Left lobe of liver (tissue), 2 donors: Measurements from ENCODE around the gene CIP2A. TPM values are rescaled to one million over a fixed set of nuclear protein-coding genes. Genes with fewer than 3 reads are reported as not detected.

Experiments used
- ATAC-seq: fragments of 200-7000 bp; cut with Tn5 transposase; one replicate; pipeline ENCODE4 v1.9.1; 2020; ENCODE audit warnings: mild to moderate bottlenecking, moderate library complexity
- DNase-seq: peaks from one replicate; pipeline ENCODE4 v3.0.0-alpha.2; 2020; ENCODE audit warnings: low spot score
- total RNA-seq: library from RNA; stranded (reverse); gene quantifications from one replicate; pipeline ENCODE4 v1.2.1, GENCODE V29; 2021
- donor health status: DM: no; HTN: no; CAD: no; lungs with moderate emphysema.
- donor health status: DM: no; HTN: yes; CAD: no.

Gene CIP2A
- total RNA-seq, 1 donor from 2014 or later: 0.45 TPM

DNA sequence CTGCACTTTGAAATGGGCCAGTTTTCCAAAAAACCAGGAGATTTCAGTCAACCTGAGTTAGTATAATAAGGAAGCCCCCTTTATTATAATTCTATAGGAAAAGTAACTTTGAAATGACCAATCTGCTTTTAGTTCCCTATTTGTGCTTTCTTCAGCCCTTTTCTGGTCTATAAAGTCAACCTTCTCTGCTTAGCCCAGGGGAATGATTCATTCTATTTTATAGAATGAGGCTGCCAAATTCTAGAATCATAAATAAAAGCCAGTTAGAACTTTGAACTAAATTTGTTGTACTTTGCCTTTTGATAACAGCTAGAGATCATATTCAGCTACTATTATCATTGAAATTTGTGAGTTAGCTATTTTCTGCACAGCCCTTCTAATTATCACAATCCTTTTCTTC lies 24.7 kb downstream of the CIP2A start:
- ATAC-seq (no peak), DNase-seq (no peak)

GRCh38 chr3:108562565-108562964 lies 26.7 kb downstream of the CIP2A start:
- no peak for DNase-seq
- no peak for ATAC-seq

GRCh38 chr3:108555966-108556581 lies 33.2 kb downstream of the CIP2A start:
- DNase-seq (no peak), ATAC-seq (no peak)

GRCh38 chr3:108554913-108555571 lies 34.2 kb downstream of the CIP2A start:
- ATAC-seq: no peak
- DNase-seq: no peak

DNA sequence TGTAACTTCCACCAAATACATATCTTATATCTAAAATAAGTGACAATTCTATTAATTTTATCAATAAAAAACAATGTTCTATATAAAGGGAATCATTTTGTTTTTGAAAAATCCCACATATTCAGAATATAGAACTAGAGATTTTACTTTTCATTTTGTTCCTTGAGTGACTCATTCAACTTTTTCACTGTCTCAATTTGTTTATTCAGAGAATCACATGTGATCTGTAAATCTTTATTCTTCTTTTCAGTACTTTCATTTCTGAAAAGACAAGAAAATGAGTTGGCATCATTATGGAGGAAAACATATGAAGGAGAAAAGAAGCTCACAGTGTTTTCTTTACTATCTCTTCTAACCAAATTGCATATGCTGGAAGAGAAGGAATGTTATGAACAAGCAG lies 35.0 kb downstream of the CIP2A start:
- DNase-seq (no peak), ATAC-seq (no peak)

DNA sequence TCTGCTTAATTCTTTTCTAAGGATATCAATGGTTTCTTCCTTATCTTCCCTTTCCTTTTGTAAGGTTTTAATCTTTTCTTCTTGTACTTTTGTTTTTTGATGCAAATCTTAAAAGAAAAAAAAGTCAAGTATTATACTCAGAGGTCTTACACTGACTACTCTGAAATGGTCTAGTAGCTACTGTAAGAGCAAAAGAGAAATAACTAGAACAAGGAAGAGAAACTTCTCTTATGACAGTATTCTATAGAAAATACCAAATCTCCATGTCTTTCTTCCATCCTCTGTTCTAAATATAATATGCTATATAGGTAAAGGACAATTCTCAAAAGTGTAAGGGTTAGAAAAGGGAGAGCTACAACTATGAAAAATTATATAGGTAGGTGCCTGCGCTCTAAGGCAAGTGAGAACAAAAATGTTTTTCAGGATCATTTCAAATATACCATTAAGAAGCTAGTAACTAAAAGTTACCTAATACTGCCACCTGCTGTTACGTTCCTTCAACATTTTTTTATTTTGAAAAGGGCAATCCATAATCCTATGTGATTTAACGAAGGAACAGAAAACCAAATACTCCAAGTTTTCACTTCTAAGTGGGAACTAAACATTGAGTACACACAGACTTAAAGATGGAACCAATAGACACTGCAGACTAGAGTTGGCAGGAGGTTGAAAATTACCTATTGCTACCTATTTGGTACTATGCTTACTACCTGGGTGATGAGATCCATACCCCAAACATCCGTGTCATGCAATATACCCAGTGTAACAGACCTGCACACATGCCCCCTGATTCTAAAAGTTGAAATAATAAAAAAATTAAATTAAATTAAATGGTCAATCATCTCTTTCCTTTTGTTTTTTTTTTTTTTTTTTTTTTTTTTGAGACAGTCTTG lies 36.7 kb downstream of the CIP2A start:
- ATAC-seq: peak; percentile 76

DNA sequence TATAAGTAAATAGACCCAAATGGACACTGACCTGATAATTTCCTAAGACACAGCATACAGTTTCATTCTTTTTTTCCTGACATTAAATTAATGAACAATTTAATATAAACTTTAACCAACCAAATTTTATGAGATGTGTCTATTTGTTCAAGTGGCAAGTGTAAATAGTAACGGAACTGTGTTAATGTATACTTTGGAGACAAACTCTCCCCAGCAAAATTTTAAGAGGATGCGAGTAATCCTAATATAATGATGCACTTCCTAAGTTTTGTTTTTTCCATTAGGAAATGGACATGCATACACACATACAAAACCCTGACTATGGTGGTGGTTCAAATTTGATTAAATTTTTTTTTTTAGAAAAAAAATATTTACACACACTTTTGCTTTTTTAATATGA lies 40.4 kb downstream of the CIP2A start:
- ATAC-seq (no peak), DNase-seq (no peak)

More for the DNA sequence above, 36.7 kb downstream of the CIP2A start:
- DNase-seq: no peak

GRCh38 chr3:108548304-108548703 lies 40.9 kb downstream of the CIP2A start:
- no peak for ATAC-seq
- no peak for DNase-seq

GRCh38 chr3:108546692-108547091 lies 42.5 kb downstream of the CIP2A start:
- ATAC-seq (no peak), DNase-seq (no peak)

DNA sequence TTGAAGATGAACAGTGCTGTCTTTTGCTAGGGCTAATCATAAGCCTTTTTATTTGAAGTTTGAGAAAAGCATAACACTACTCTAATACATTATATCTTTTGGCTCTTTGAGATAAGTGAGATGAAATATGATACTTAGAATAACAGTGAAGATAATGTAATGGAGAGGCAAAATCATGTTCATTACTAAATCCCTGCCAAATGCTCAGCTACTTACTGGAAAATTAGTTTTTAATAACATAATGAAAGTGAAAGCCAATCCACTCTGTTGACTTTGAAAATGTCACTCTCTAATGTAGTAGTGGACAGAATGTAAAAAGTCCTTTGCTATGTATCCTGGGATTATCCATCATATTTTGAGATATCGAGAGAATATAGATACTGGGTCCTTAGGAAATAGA lies 43.0 kb downstream of the CIP2A start:
- DNase-seq: no peak
- peak; percentile 48 for ATAC-seq

DNA sequence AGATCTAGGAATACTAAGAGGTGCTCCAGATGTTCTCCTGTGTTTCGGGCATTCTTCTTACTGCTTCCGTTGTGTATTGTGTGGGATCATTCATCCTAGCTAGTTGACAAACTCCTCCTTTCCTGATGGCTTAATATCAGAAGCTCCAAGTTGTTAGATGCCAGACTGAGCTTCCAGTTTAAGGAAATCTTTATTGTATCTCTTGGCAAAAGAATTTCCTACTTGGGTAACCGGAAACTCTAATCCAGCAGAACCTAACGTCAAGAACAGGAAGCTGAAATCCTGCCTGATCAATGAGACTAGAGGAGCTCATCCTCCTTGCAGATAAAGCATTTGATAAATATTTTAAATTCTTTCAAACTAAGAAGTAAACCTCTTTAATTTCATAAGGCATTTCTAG lies 51.2 kb downstream of the CIP2A start:
- DNase-seq (no peak), ATAC-seq (no peak)

GRCh38 chr3:108528459-108529252 lies 60.6 kb downstream of the CIP2A start:
- ATAC-seq: peak; percentile 53
- no peak for DNase-seq

- ATAC-seq (no peak), DNase-seq (no peak)
These were observed 61.4 kb downstream of the CIP2A start for GRCh38 chr3:108527817-108528216.

DNA sequence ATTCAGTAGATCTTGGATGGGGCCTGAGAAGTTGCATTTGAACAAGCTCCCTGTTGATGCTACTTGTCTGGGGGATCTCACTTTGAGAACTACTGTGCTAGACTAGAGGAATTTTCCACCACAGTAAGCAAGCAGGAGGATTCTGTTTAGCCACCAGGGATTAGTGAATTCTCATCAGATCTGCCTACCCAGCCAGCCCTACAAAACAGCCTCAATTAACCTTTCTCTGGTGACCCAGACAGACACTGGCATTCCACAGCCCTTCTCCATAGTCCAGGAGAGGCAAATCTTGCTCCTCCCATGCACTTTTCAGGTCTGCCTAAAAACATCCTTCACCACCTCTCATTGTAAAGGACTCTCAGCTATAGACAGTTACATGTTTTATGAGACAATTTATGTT lies 62.1 kb downstream of the CIP2A start:
- DNase-seq (no peak), ATAC-seq (no peak)

GRCh38 chr3:108525971-108526370 lies 63.3 kb downstream of the CIP2A start:
- ATAC-seq (no peak), DNase-seq (no peak)

GRCh38 chr3:108525256-108525655 lies 64.0 kb downstream of the CIP2A start:
- ATAC-seq (no peak), DNase-seq (no peak)

DNA sequence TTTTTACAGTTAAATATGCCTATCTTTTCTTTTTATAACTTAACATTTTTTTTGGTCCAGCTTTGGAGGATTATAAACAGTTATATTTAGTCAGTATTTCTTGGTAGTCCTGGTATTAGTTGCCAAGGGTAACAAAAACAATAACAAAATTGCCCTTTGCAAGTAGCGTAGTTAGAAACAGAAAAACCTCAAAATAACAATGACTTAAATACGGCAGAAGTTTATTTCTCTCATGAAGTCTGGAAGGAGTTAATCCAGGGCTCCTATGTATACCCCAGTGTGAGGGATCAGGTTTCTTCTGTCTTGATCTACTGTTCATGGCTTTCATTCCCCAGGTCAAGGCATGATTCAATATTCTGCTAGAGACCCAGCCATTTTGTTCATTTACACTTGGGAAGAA lies 64.7 kb downstream of the CIP2A start:
- no peak for DNase-seq
- no peak for ATAC-seq

DNA sequence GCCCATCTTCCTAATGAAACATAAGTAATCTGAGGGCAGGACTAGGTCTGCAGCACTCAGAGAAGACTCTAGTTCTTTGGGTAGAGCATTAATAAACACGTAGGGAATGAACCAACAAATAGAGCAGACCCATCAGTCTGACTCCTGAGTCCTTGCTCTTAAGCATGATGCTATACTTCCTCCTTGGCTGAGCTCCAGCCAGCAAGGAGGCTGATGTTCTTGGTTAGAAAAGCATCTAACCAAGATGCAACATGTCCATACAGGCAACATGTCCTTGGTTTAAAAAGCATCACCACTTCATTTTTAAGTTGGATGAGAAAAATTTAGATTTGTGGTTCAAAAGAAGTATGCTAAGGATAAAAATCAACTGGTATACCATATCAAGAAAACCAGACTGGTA lies 70.3 kb downstream of the CIP2A start:
- DNase-seq (no peak), ATAC-seq (no peak)

DNA sequence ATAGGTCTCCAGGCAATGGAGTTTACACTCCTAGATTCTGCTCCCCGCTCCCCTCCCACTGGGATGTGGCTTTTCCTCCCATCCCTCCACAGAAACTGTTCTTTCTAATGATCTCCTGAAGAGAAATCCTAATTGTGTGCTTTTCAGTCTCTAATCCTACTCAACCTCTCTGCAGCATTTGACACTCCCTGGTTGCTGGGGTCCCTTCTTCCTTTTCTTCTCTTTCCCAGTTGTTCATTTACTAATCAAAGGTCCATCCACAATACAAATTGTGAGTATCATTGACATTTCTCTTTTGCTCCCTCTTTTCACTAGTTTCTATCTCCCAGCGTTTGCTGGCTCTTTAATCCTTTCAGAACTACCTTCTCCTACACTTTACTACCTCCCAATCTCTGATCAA lies 72.4 kb downstream of the CIP2A start:
- no peak for ATAC-seq
- no peak for DNase-seq

GRCh38 chr3:108513961-108514360 lies 75.3 kb downstream of the CIP2A start:
- ATAC-seq: no peak

GRCh38 chr3:108512671-108513070 lies 76.6 kb downstream of the CIP2A start:
- no peak for DNase-seq
- no peak for ATAC-seq

More at GRCh38 chr3:108513961-108514360, 75.3 kb downstream of the CIP2A start:
- no peak for DNase-seq
